ENCODE measurements around the gene CALHM3. TPM values are rescaled to one million over a fixed set of nuclear protein-coding genes. Genes with fewer than 3 reads are reported as not detected.

Gene CALHM3
- total RNA-seq, 4 donors from 2014 or later = not detected

- TF ChIP-seq POLR2A (IDR thresholded peaks at IDR 0.05) (no peak), CTCF (IDR thresholded peaks at IDR 0.05) (no peak)
- Histone ChIP-seq H3K9me3 (no peaks in the 10 kb centered on the region), H3K27ac (no peak overlapping the region), H3K27me3 (no peaks in the 10 kb centered on the region), H3K4me3 (replicated peaks in 1 of 3) (no peak overlapping the region), H3K4me1 (no peaks in the 10 kb centered on the region), H3K36me3 (no peaks in the 10 kb centered on the region)
- intact Hi-C loops (cut with DNase I) = no loop called here
- DNase-seq = no peak
These were observed 33.1 kb upstream of the CALHM3 start for GRCh38 chr10:103512166-103512565.

- H3K4me3 ChIP-seq (replicated peaks in 1 of 3) = no peak overlapping the region
- no peak for TF ChIP-seq CTCF (IDR thresholded peaks at IDR 0.05)
- TF ChIP-seq POLR2A (IDR thresholded peaks at IDR 0.05) = no peak
- H3K9me3 ChIP-seq = no peaks in the 10 kb centered on the region
- no peaks in the 10 kb centered on the region for H3K27me3 ChIP-seq
- no peak overlapping the region for H3K27ac ChIP-seq
- no peaks in the 10 kb centered on the region for H3K4me1 ChIP-seq
- intact Hi-C loops (cut with DNase I) = no loop called here
- WGBS, 2 donors = 92% methylated on average over 9 to 10 of the region's 10 CpGs
- DNase-seq = no peak
- H3K36me3 ChIP-seq = no peaks in the 10 kb centered on the region
These were observed 32.0 kb upstream of the CALHM3 start for GRCh38 chr10:103510791-103511752.

- TF ChIP-seq POLR2A (IDR thresholded peaks at IDR 0.05) = no peak
- TF ChIP-seq CTCF (IDR thresholded peaks at IDR 0.05) = no peak
- no peak for DNase-seq
- no peaks in the 10 kb centered on the region for H3K36me3 ChIP-seq
- intact Hi-C loops (cut with DNase I) = no loop called here
- H3K4me3 ChIP-seq (replicated peaks in 1 of 3) = no peak overlapping the region
- no peaks in the 10 kb centered on the region for H3K9me3 ChIP-seq
- no peak overlapping the region for H3K27ac ChIP-seq
- H3K27me3 ChIP-seq = no peaks in the 10 kb centered on the region
- H3K4me1 ChIP-seq = no peaks in the 10 kb centered on the region
- WGBS, 2 donors = 87 to 91% methylated on average over 6 to 7 of the region's 8 CpGs
These were observed 31.1 kb upstream of the CALHM3 start for GRCh38 chr10:103510046-103510685.

- TF ChIP-seq POLR2A (IDR thresholded peaks at IDR 0.05) (no peak), CTCF (IDR thresholded peaks at IDR 0.05) (no peak)
- H3K27ac ChIP-seq = no peak overlapping the region
- WGBS, 2 donors = 65 to 67% methylated on average over 10 of the region's 10 CpGs
- H3K4me3 ChIP-seq (replicated peaks in 1 of 3) = no peak overlapping the region
- H3K27me3 ChIP-seq = no peaks in the 10 kb centered on the region
- no peak for DNase-seq
- no peaks in the 10 kb centered on the region for H3K36me3 ChIP-seq
- intact Hi-C loops (cut with DNase I) = no loop called here
- H3K4me1 ChIP-seq = peaks cover 0 to 6% of the 10 kb centered on the region in 2 donors
- H3K9me3 ChIP-seq = no peaks in the 10 kb centered on the region
These were observed 28.5 kb upstream of the CALHM3 start for GRCh38 chr10:103507235-103508191.
